Glomerular visceral epithelial cell (primary cell): ENCODE measurements around the gene AZU1.
A peak's percentile ranks its signal among the peaks of the same experiment; 100 is the strongest.

Experiments
- DNase-seq: peaks from one replicate; pipeline ENCODE4 v3.0.0-alpha.2; 2016; ENCODE audit errors: extremely low spot score

The AZU1 gene

DNA sequence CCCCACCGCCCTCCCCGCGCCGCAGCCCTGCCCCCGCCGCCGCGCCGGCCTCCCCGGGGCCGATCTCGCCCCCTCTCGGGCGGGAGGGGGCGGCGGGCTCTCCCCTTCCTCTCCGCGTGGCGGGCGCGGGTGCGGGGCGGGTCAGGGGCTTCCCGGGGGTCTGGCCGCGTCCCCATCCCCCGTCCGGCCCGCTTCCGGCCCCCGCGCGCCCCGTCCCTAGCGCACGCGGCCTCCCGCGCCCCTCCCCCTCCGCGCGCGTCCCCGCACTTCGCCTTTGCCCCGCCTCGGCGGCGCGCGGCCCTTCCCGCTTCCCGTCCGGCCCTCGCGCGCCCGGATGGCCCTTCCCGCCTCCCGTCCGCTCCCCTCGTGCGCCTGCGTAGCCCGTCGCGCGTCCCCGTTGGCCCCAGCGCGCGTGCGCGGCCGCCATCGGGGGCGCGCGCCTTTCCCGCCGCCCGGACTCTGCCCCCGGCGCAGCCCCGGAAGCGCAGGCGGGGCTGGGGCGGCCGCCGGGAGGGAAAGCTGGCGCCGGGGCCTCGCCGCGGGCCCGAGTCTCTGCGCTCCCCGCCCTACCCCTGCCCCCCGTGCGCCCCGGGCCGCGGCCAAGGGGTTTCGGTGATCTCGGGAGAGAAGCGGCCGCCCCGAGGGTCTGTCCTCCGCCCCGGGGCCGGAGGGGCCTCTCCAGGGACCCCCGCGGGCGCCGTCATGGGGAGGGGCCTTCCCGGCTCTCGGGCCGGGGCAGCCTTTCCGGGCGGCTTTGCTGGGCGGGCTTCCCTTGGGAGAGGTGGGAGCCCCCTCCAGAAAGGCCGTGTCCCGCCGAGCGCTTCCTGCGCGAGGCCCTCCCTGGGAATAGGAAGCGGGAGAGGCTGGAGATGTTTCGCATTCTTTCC is 29.9 kb upstream of the AZU1 start:
- DNase-seq, result peak; percentile 93

DNA sequence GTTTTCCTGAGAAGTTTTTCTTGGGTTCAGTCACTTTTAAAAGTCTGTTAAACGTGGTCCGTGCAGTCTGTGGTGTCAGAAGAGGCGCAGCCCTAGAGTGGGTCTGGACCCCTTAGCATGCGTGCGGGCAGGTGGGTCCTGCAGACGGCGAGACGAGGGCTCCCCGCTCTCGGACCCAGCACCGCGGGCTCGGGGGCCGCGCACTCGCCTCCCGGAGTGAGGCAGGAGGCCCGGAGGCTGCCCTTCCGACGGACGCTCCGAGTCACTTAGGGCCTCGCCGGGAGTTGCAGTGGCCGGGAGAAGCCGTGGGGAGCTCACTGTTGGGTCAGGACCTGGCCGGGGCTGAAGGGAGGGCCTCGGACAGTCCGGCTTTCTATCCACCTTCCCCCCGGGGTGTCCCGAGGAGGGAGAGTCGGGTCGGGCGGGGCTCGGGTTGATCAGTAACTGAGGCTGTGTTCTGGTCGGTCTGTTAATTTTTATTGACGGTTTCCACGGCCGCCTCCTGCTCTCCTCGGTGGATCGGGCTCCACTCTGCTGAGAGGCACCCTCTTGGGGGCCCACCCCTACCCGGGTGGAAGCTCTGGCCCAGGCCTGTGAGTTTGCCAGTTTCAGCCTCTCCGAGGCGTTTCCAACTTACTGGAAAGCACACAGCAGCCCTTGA is 29.1 kb upstream of the AZU1 start:
- peak; percentile 69 for DNase-seq

DNA sequence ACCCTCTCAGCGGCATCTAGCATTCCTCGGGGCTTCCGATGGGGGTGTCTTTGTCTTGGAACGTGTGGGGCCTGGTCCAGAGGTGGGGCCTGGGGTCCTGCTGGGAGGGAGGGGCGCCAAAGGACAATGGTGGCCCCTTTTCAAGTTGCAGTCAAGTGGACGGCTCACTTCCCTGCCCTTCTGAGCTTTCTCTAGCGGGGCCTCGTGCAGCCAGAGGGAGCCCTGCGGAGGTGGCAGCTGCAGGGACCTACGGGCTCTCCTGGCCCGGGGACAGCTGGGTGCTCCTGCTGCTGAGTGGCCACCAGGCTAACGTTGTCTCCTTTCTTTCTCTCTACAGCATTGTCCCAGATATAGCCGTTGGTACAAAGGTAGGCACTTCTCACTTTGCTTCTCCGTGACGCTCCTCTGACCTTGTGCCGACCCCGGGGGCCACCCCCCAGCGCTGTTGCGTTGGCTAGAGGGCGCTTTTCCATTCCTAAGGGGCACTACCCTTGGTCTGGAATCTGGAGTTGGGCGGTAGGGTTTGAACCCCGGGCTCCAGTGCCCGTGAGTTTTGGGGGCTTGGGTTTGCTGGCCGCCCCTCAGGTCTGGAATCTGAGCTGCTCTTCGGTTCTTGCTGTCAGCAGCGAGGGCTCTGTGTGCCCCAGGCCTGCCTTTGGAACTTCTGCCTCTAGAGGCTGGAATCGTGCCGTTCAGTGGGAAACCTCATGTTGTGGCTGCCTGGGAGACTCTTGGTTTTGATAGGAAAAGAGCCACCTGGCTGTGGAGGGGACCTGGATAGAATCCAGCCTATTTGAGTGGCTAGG is 28.4 kb upstream of the AZU1 start:
- peak; percentile 49 for DNase-seq

DNA sequence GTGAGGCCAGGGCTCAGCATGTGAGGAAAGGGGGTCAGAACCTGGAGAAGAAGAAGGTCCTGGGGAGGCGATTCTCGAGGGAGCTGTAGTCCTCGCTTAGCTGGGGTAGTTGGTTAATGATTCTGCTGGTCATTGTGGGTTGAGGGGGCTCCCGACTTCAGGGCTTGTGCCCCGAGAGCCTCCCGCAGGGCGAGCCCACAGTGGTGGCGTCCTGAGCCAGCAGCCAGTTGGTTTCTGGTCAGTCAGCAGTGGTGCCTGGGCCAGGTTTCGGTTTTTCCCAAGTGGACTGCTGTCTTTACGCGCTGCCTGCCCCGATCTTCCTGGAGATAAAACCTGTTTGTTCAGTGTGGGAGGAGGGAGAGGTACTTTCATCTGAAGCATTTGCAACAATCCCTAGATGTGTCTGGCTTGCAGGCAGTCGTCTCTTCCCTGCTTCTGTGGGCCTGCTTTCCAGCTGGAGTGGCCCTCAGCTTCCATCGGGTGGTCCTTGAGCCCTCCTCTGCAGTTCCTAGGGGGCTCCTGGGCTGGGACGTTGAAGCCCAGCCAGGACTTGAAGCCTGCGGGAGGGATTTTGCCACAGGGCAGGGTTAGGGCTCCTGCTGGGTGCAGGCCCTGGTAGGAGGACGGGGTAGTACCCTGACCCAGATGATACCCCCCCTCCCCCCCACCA is 27.1 kb upstream of the AZU1 start:
- no peak for DNase-seq

DNA sequence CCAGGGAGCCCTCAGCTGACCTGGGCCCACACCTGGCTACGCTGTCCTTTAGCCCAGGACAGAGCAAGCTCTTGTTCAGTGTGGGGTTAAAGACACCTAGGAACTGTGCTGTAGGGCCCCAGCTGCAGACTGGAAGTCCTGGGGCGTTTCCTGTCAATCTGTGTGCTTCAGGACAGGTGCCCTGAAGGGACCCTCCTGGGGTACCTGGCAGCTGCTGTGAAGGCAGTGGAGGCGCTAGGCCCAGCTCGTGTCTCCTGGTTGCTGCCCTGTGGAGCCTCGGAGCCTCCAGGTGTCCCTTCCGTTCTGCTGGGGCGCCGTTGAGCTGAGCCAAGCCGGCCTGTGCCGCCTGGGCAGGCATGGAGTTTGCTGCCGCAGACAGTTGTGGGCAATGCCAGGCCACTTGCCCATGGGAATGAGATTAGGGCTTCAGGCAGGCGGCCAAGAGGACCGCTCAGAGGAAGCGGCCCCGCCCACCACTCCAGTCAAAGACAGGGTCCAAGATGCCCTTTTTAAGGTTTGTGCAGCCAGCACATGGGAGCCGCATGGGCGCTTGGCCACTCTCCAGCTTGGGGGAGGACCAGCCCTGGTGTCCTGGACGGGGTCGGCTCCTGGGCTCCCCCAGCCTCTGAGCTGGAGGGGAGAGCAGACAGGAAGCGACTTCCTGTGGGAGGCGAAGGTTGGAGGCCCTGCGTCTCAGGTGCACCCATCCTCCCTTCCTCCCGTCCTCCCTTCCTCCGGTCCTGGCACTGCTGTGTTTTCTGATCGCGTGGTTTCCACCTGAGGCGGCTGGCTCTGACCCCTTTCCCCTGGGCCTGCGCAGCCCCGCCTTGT is 26.4 kb upstream of the AZU1 start:
- DNase-seq, result peak; percentile 64

DNA sequence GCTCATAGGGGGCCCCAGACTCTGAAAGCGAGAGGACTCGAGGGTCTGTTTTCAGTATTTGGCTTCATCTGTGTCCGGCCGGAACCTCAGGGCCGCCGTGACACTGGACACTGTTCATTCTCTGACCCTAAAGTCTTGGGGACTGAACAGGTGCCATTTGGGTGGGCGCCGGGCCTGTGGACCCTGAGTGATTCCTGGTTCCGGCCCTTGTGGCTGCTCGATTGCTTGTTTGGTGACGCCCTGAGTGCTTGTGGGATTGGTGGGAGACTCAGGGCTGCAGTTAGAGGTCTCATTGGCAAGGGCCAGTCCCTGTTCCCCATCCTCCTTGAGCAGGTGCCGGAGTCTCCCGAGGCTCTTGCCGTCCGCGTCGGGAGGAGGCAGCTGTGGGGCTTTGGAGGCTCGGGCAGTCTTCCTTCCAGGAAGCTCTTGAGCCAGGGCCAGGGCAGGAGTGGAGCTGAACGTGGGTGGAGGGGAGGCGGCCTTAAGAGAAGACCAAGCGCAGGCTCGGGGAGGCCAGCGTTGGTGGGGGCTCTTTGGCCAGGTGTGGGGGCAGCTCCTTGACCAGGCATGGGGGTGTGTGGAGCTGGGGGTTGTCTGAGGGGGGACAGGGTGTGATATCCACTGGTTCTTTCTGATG is 25.7 kb upstream of the AZU1 start:
- no peak for DNase-seq

DNA sequence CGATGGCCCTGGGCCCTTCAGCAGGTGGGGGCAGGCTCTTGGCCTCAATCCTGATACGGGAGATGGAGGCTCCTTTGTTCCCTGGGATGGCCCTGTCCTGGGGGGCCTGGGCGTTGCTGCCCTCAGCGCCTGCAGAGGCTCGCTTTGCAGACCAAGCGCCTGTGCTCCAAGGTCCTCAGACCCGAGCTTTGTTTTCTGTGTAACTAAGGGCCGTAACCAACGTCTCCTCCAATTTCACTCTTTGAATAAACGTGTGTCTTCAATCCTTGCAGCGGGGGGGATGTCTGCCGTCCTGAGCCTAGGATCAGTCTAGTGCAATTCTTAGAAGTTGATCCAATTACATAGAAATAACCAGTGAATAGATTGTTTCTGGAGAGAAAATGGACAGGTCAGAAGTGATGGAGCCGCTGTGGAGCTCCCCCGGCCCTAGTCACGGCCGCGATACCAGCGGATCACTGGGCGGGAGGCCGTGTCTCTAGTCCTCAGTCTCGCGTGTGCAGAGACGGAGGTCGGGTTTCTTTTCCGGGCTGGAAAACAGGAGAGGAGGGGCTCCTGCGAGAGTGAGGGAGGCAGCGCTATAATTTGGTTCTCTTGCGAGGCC is 25.0 kb upstream of the AZU1 start:
- no peak for DNase-seq

DNA sequence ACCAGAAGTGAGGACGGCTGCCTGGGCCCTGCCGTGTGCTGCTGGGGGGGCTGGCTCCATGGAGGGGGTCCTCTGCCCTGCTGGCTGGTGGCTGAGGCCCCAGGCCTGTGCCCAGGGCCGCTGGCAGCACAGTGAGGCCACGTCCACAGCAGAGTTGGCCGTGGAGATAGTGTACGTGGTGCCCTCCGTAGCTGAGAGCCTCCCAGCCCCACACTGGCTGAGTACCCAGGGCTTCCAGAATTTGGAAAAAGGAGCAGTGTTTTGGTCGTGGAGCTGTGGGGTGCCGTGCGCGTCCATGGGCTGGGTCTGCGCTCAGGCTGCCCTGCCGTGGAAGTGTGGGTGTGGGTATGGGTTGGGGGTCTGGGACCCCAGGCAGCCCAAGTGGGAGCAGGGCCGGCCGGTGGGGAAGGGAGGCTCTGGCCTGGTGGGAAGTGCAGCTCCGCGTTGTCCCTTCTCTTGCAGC is 24.5 kb upstream of the AZU1 start:
- DNase-seq, result no peak

DNA sequence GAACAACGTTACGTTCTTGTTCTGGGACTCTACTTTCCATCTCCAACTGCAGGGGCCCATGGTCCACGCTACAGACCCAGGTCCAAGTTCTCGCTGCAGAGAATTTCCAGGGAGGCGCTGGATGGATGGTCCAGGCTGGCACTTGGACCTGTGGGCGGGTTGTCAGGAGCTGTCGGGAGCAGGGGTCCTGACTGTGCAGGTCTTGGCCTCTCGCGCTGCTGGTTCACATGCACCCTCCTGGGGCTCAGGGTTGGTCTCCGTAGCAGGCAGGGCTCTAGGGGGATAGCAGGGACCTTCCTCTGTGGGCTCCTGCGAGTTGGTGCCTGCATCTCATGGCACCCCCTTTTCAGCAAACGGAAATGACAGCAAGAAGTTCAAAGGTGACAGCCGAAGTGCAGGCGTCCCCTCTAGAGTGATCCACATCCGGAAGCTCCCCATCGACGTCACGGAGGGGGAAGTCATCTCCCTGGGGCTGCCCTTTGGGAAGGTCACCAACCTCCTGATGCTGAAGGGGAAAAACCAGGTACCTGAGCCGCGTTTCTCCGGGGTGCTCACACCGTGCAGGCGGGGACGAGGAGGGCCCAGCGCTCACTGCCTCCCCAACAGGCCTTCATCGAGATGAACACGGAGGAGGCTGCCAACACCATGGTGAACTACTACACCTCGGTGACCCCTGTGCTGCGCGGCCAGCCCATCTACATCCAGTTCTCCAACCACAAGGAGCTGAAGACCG is 23.8 kb upstream of the AZU1 start:
- DNase-seq, result no peak

DNA sequence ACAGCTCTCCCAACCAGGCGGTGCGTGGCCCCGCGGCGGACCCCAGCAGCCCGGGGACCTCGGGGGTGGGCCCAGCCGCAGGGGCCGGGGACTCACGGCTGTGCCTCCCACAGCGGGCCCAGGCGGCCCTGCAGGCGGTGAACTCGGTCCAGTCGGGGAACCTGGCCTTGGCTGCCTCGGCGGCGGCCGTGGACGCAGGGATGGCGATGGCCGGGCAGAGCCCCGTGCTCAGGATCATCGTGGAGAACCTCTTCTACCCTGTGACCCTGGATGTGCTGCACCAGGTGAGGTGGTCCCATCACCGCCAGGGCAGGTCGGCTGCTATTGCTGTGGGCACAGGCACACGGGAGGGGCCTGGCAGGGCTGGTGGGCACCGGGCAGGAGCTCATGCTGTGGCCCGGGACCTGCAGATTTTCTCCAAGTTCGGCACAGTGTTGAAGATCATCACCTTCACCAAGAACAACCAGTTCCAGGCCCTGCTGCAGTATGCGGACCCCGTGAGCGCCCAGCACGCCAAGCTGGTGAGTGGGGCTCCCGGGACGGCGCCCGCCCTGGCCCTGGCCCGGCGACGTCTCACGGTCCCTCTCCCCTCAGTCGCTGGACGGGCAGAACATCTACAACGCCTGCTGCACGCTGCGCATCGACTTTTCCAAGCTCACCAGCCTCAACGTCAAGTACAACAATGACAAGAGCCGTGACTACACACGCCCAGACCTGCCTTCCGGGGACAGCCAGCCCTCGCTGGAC is 23.0 kb upstream of the AZU1 start:
- DNase-seq, result no peak

DNA sequence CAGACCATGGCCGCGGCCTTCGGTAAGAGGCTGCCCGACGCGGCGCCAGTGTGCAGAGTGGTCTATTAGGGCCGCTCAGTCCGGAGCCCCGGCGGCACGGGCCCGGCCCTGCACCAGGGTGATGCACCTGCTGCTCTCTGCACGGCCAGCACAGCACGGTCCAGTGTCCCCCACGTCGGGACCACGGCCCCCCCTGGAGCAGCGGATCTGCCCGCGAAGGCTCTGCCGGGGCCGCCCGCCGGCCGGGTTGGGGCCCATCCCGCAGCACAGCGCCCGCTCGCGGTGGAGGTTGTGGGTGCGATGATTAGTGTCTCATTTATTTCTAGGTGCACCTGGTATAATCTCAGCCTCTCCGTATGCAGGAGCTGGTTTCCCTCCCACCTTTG is 22.5 kb upstream of the AZU1 start:
- DNase-seq, result no peak

DNA sequence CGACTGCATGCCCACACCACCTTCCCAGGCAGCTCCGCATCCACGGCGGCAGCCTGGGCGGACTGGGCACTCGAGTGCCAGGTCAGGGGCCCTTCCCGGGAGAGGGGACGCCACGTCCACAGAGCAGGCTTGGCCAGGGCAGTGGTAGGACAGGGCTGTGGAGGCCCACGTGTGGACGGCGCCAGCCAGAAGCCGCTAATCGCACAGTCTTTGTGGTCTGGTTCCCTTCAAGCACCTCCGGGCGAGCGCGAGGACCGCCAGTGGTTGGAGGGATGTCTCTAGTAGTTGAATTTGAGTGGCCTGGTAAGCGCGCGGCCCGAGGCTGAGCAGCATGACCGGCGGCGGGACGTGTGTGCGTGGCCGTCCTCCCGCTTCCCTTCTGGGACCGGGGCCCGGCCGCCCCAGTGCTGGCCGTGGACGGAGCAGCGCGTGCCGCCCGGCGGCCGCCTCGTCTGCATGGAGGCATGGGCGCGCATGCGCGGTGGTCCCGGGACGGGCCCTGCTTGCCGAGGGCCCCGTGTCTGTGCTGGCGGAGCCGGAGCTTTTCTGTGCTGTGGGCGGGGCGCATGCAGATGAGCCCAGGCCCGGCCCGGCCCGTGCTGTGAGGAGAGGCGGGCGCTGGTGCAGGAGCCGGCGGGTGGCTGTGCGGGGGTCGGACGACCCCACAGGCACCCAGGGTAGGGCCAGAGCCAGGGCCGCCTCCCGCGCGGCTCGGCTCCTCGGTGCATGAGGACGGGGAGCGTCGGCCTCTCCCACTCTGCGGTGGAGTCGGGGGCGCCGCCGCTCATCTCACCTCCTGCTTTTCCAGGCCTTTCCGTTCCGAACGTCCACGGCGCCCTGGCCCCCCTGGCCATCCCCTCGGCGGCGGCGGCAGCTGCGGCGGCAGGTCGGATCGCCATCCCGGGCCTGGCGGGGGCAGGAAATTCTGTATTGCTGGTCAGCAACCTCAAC is 21.8 kb upstream of the AZU1 start:
- no peak for DNase-seq

DNA sequence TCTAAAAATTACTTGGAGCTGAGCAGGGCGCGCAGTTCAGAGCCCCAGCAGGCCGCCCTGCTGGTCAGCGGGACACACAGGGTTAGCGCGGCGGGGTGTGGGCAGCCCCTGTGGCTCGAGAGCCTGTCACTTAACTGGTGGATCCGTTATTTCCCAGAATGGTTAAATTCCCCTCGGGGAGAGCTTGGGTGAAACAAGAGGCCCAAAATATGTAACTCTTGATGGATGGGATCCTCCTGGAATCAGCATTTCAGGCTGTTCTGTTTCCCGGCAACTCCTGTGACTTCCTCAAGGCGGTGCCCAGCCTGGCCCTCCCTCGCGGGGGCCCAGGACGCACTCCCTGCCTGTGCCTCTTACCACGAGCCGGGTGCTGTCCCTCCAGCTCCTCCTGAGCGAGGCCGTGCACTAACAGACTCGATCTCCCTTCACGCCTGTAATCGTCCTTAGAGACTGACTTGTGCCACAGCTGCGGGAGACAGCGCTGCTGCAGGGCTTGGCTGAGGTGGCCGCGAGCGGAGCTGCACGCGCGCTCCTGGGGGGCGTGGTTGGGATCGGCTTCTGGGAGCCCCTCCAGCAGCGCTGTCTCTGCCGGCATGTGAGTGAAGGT is 20.7 kb upstream of the AZU1 start:
- no peak for DNase-seq

DNA sequence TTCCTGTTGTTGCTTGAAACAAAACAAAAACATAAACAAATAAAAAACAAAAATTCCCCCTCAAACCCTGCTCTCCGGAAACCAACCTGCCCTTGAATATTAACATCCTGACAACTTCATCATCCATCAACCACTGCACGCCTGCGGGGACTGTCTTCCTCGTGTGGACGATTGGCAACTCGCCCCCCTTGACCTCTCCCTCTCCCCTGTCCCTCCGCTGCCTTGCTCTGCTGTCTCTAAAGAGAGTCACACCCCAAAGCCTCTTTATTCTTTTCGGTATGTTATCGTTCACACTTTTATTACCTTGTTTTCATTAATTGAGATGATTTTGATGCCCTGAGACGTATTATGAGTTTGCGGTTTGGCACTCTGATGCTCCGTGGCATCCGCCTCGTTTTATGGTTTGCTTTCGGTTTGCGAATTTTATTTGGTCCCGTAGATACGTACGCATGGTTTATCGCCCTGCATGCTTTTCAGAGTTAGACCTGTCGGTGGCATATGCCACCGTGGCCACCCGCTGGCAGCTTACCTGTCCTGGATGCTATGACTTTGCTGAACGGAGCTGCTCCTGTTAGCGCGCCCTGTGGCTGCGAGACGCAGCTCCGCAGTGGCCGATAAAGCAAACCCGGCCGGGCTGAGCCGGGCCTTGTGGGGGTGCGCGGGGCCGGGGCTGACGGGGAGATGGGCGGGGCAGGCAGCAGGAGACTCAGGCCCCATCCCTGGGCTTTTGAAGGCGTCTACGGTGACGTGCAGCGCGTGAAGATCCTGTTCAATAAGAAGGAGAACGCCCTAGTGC is 19.8 kb upstream of the AZU1 start:
- no peak for DNase-seq

DNA sequence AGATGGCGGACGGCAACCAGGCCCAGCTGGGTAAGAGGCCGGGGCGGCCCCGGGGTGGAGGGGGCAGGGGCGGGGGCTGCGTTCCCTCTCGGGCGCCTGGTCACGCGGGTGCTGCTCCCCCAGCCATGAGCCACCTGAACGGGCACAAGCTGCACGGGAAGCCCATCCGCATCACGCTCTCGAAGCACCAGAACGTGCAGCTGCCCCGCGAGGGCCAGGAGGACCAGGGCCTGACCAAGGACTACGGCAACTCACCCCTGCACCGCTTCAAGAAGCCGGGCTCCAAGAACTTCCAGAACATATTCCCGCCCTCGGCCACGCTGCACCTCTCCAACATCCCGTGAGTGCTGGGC is 19.2 kb upstream of the AZU1 start:
- no peak for DNase-seq
